CD4-positive, alpha-beta T cell treated with Interleukin-17A for 4 hours (primary cell): ENCODE data around the gene PRRX2.

Experiments
- DNase-seq: peaks from one replicate; pipeline ENCODE4 v3.0.0-alpha.2; 2020; ENCODE audit warnings: mixed read lengths

Gene PRRX2

GRCh38 chr9:129712634-129713401, 47.4 kb downstream of the PRRX2 start:
- DNase-seq = peak; percentile 15

- no peak for DNase-seq
These were observed 47.9 kb downstream of the PRRX2 start for GRCh38 chr9:129713402-129713679.

- DNase-seq = no peak
These were observed 49.1 kb downstream of the PRRX2 start for GRCh38 chr9:129714511-129715061.

- no peak for DNase-seq
These were observed 50.6 kb downstream of the PRRX2 start for GRCh38 chr9:129716091-129716490.

- DNase-seq = no peak
These were observed 52.5 kb downstream of the PRRX2 start for GRCh38 chr9:129717991-129718390.

GRCh38 chr9:129718647-129719046, 53.2 kb downstream of the PRRX2 start:
- DNase-seq = no peak

- no peak for DNase-seq
These were observed 53.7 kb downstream of the PRRX2 start for GRCh38 chr9:129719135-129719534.

GRCh38 chr9:129720181-129720864, 54.9 kb downstream of the PRRX2 start:
- no peak for DNase-seq

- DNase-seq = no peak
These were observed 55.6 kb downstream of the PRRX2 start for GRCh38 chr9:129720865-129721545.

GRCh38 chr9:129722913-129723312, 57.5 kb downstream of the PRRX2 start:
- no peak for DNase-seq

GRCh38 chr9:129724456-129725190, 59.2 kb downstream of the PRRX2 start:
- DNase-seq = no peak

GRCh38 chr9:129725795-129726251, 60.4 kb downstream of the PRRX2 start:
- no peak for DNase-seq

GRCh38 chr9:129726322-129727160, 61.1 kb downstream of the PRRX2 start:
- peak; percentile 72 for DNase-seq

GRCh38 chr9:129728744-129729143, 63.3 kb downstream of the PRRX2 start:
- DNase-seq = no peak

- DNase-seq = no peak
These were observed 66.1 kb downstream of the PRRX2 start for GRCh38 chr9:129731477-129732085.

GRCh38 chr9:129732100-129732499, 66.7 kb downstream of the PRRX2 start:
- no peak for DNase-seq

GRCh38 chr9:129732946-129733631, 67.6 kb downstream of the PRRX2 start:
- DNase-seq = no peak

GRCh38 chr9:129733632-129733953, 68.1 kb downstream of the PRRX2 start:
- DNase-seq = no peak

GRCh38 chr9:129735546-129735945, 70.1 kb downstream of the PRRX2 start:
- DNase-seq = no peak

- DNase-seq = no peak
These were observed 70.9 kb downstream of the PRRX2 start for GRCh38 chr9:129736334-129736733.
